Right cardiac atrium (tissue), 5 donors: Measurements from ENCODE around the gene ALOX12B. TPM values are rescaled to one million over a fixed set of nuclear protein-coding genes. Genes with fewer than 3 reads are reported as not detected.

ENCODE experiments used
- ATAC-seq, 2 donors: fragments of 200-7000 bp; cut with Tn5 transposase; one replicate each; pipeline versions ENCODE4 v1.8.0 to v1.9.1; 2020; ENCODE audit warnings: moderate library complexity in 2 of 2, mild to moderate bottlenecking in 1 of 2
- DNase-seq, 3 donors: peaks; one replicate each; pipeline ENCODE4 v3.0.0-alpha.2; 2020
- H3K27ac ChIP-seq: one replicate; pipeline ENCODE4 v1.5.1; 2013; ENCODE audit warnings: mild to moderate bottlenecking, low read length, control low read depth, moderate library complexity
- H3K27me3 ChIP-seq: one replicate; pipeline ENCODE4 v1.6.1; 2013; ENCODE audit not compliant: control insufficient read depth, insufficient read depth
- H3K4me1 ChIP-seq: one replicate; pipeline ENCODE4 v1.6.1; 2013; ENCODE audit warnings: low read length; ENCODE audit not compliant: control insufficient read depth, insufficient read depth
- H3K4me3 ChIP-seq: one replicate; pipeline ENCODE4 v1.5.1; 2013; ENCODE audit warnings: low read length, control low read depth
- H3K9me3 ChIP-seq: one replicate; pipeline ENCODE4 v1.6.1; 2013; ENCODE audit warnings: low read length; ENCODE audit not compliant: control insufficient read depth
- WGBS: extraction: QIAGEN DNeasy Blood & Tissue Kit; methylation state at CpG from one replicate; pipeline ENCODE4 v1.1.7; 2013; 5-methylcytosine and 5-hydroxymethylcytosine counted together
- intact Hi-C, 4 donors: fragments of 100-400 bp; cut with DNase I; formaldehyde crosslinking; loops; one replicate each; pipeline versions ENCODE4 v1.11.0 to v1.14.0; 2022 to 2023
- polyA plus RNA-seq: library from polyadenylated mRNA; stranded (reverse); fragments of 200-250 nt; gene quantifications from one replicate; pipeline ENCODE4 v1.2.3, GENCODE V29; 2013
- total RNA-seq, 4 donors: library from RNA; stranded (reverse); fragmentation: NEBNext Ultra II Directional; extraction: Animal tissue kit (Norgen Biotek cat#: 25700); gene quantifications; one replicate each; pipeline ENCODE4 v1.2.1, GENCODE V29; 2021
- donor health status: healthy with polysubstance abuse.
- donor health status: DM: no; HTN: yes; CAD: no.
- donor health status: DM: no; HTN: no; CAD: no.
- donor health status: DM: no; HTN: yes; CAD: no; lungs with severe emphysema.
- donor health status: DM: yes; HTN: yes; CAD: no.

ALOX12B gene
- total and polyA plus RNA-seq, 5 donors = 0.71 TPM; not detected in 4

GRCh38 chr17:8053600-8053999 lies 33.9 kb downstream of the ALOX12B start:
- ATAC-seq = no peak
- WGBS = 90% methylated on average over 7 of the region's 7 CpGs
- H3K9me3 ChIP-seq = no peaks in the 10 kb centered on the region
- intact Hi-C loops = no loop called here
- H3K4me1 ChIP-seq = no peaks in the 10 kb centered on the region
- no peaks in the 10 kb centered on the region for H3K27me3 ChIP-seq
- no peak overlapping the region for H3K4me3 ChIP-seq
- H3K27ac ChIP-seq = no peak overlapping the region
- DNase-seq = no peak

DNA sequence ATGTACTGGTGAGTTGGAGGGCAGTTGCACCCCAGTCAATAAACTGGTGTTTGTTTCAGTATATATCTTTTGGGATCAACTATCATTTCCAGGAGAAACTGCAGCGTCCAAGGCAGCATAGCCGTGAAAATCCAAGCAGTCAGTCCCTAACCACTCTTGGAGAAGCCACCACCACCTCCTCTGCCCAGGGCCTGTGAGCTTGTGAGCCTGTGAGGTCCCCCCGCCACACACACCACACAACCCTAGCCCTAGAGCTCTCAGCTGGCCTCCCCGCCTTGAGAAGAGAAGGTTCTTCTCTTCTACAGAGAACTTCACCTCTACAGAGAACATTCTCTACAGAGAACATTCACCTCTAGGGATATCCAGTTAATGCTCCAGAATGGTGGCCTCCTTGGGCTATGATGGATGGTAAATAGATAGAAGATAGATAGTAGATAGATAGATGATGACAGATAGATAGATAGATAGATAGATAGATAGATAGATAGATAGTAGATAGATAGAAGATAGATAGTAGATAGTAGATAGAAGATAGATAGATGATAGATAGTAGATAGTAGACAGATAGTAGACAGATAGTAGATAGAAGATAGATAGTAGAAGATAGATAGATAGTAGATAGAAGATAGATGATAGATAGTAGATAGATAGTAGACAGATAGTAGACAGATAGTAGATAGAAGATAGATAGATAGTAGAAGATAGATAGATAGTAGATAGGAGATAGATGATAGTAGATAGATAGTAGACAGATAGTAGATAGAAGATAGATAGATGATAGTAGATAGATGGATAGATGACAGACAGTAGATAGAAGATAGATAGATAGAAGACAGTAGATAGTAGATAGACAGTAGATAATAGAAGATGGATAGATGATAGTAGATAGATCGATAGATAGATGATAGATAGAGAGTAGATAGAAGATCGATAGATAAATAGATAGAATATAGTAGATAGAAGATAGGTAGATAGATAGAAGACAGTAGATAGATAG lies 35.0 kb downstream of the ALOX12B start:
- Histone ChIP-seq H3K4me3 (no peak overlapping the region), H3K9me3 (no peaks in the 10 kb centered on the region), H3K4me1 (no peaks in the 10 kb centered on the region), H3K27me3 (no peaks in the 10 kb centered on the region), H3K27ac (no peak overlapping the region)
- no peak for ATAC-seq
- WGBS = 90% methylated on average over 6 of the region's 6 CpGs
- no peak for DNase-seq
- intact Hi-C loops = no loop called here

GRCh38 chr17:8051831-8052230 lies 35.7 kb downstream of the ALOX12B start:
- ATAC-seq (no peak), DNase-seq (no peak)
- Histone ChIP-seq H3K4me3 (no peak overlapping the region), H3K4me1 (no peaks in the 10 kb centered on the region), H3K27ac (no peak overlapping the region), H3K9me3 (no peaks in the 10 kb centered on the region), H3K27me3 (no peaks in the 10 kb centered on the region)
- intact Hi-C loops = no loop called here
- 86% methylated on average over 7 of the region's 7 CpGs for WGBS

- 87% methylated on average over 8 of the region's 8 CpGs for WGBS
- intact Hi-C loops = loop anchor here in 1 of 4 donors (10.0 kb wide), 1 partner anchor 184 kb away; no protein-coding TSS in a partner anchor
- H3K4me1 ChIP-seq = no peaks in the 10 kb centered on the region
- no peak for DNase-seq
- H3K4me3 ChIP-seq = no peak overlapping the region
- no peak overlapping the region for H3K27ac ChIP-seq
- no peak for ATAC-seq
- H3K27me3 ChIP-seq = no peaks in the 10 kb centered on the region
- H3K9me3 ChIP-seq = no peaks in the 10 kb centered on the region
These were observed 38.8 kb downstream of the ALOX12B start for GRCh38 chr17:8048736-8049135.

- H3K27me3 ChIP-seq = no peaks in the 10 kb centered on the region
- no peak overlapping the region for H3K27ac ChIP-seq
- intact Hi-C loops = loop anchor here in 1 of 4 donors (10.0 kb wide), 1 partner anchor 183 kb away; no protein-coding TSS in a partner anchor
- ATAC-seq = no peak
- H3K4me1 ChIP-seq = no peaks in the 10 kb centered on the region
- no peak for DNase-seq
- WGBS = 87% methylated on average over 12 of the region's 12 CpGs
- no peaks in the 10 kb centered on the region for H3K9me3 ChIP-seq
- H3K4me3 ChIP-seq = no peak overlapping the region
These were observed 39.3 kb downstream of the ALOX12B start for GRCh38 chr17:8048236-8048635.

- no peaks in the 10 kb centered on the region for H3K27me3 ChIP-seq
- no peak for DNase-seq
- H3K9me3 ChIP-seq = no peaks in the 10 kb centered on the region
- no peaks in the 10 kb centered on the region for H3K4me1 ChIP-seq
- ATAC-seq = no peak
- no peak overlapping the region for H3K4me3 ChIP-seq
- no peak overlapping the region for H3K27ac ChIP-seq
- intact Hi-C loops = loop anchor here in 1 of 4 donors (10.0 kb wide), 1 partner anchor 183 kb away; no protein-coding TSS in a partner anchor
- WGBS = 94% methylated on average over 4 of the region's 4 CpGs
These were observed 39.8 kb downstream of the ALOX12B start for GRCh38 chr17:8047769-8048110.

- Histone ChIP-seq H3K27me3 (no peaks in the 10 kb centered on the region), H3K4me1 (no peaks in the 10 kb centered on the region), H3K27ac (no peak overlapping the region), H3K9me3 (no peaks in the 10 kb centered on the region), H3K4me3 (no peak overlapping the region)
- intact Hi-C loops = loop anchor here in 1 of 4 donors (10.0 kb wide), 1 partner anchor 182 kb away; no protein-coding TSS in a partner anchor
- 79% methylated on average over 24 of the region's 24 CpGs for WGBS
- ATAC-seq (no peak), DNase-seq (no peak)
These were observed 40.4 kb downstream of the ALOX12B start for GRCh38 chr17:8046929-8047768.

GRCh38 chr17:8046306-8046928 lies 41.1 kb downstream of the ALOX12B start:
- WGBS = 86% methylated on average over 11 of the region's 11 CpGs
- intact Hi-C loops = loop anchor here in 1 of 4 donors (10.0 kb wide), 1 partner anchor 182 kb away; no protein-coding TSS in a partner anchor
- Histone ChIP-seq H3K27me3 (no peaks in the 10 kb centered on the region), H3K4me1 (no peaks in the 10 kb centered on the region), H3K9me3 (no peaks in the 10 kb centered on the region), H3K27ac (no peak overlapping the region), H3K4me3 (no peak overlapping the region)
- ATAC-seq (no peak), DNase-seq (no peak)

GRCh38 chr17:8044819-8045810 lies 42.4 kb downstream of the ALOX12B start:
- WGBS = 83% methylated on average over 24 of the region's 24 CpGs
- Histone ChIP-seq H3K27ac (no peak overlapping the region), H3K4me1 (peaks cover 2% of the 10 kb centered on the region), H3K27me3 (no peaks in the 10 kb centered on the region), H3K9me3 (no peaks in the 10 kb centered on the region), H3K4me3 (no peak overlapping the region)
- DNase-seq = no peak
- ATAC-seq = no peak
- intact Hi-C loops = loop anchor here in 3 of 4 donors (5.0 to 10.0 kb wide), 2 partner anchors 133 to 180 kb away; no protein-coding TSS in a partner anchor

DNA sequence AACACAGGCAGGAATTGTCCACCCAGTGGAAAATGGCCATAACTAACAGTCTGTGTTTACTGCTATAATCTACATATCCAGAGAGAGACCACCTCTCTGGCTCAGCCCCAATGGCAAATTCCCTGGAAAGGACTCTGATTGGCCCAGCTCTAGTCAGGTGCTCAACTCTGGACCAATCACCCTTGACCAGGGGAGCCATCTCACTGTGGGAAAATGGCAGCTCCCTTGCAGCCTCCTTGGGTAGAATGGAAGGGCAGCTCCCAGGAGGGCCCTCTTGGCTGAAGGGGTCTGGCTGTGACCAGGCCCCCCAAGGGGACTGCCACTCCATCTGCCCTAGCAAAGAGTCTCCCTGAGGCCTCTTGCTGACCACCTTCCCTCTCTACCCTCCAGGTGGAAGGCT lies 45.5 kb downstream of the ALOX12B start:
- Histone ChIP-seq H3K27ac (no peak overlapping the region), H3K4me1 (peaks cover 2% of the 10 kb centered on the region), H3K4me3 (no peak overlapping the region), H3K9me3 (no peaks in the 10 kb centered on the region), H3K27me3 (no peaks in the 10 kb centered on the region)
- intact Hi-C loops = loop anchor here in 3 of 4 donors (5.0 to 10.0 kb wide), 2 partner anchors 130 to 177 kb away; no protein-coding TSS in a partner anchor
- no peak for ATAC-seq
- no peak for DNase-seq
